Fibroblast of lung (primary cell): Measurements from ENCODE around the gene TMPRSS11B.

Source experiments
- EZH2 ChIP-seq: IDR thresholded peaks from 2 replicates; pipeline ENCODE4 v1.5.1; 2012; ENCODE audit warnings: low read length, control low read depth, mild to moderate bottlenecking; ENCODE audit errors: missing control alignments
- TF ChIP-seq, protein P1 (sequence below), 2 donors: IDR thresholded peaks in 1 of 2; conservative IDR thresholded peaks in 1 of 2; 1 replicate in 1 of 2; 2 replicates in 1 of 2; pipeline ENCODE4 v1.5.1; 2011 to 2012; ENCODE audit warnings: low read length in 2 of 2, control low read depth in 1 of 2, inconsistent platforms in 1 of 2, low read depth in 1 of 2, mild to moderate bottlenecking in 1 of 2

- TF ChIP-seq, protein P1, sequence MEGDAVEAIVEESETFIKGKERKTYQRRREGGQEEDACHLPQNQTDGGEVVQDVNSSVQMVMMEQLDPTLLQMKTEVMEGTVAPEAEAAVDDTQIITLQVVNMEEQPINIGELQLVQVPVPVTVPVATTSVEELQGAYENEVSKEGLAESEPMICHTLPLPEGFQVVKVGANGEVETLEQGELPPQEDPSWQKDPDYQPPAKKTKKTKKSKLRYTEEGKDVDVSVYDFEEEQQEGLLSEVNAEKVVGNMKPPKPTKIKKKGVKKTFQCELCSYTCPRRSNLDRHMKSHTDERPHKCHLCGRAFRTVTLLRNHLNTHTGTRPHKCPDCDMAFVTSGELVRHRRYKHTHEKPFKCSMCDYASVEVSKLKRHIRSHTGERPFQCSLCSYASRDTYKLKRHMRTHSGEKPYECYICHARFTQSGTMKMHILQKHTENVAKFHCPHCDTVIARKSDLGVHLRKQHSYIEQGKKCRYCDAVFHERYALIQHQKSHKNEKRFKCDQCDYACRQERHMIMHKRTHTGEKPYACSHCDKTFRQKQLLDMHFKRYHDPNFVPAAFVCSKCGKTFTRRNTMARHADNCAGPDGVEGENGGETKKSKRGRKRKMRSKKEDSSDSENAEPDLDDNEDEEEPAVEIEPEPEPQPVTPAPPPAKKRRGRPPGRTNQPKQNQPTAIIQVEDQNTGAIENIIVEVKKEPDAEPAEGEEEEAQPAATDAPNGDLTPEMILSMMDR (conservative IDR thresholded peaks at IDR 0.05 in 1 of 2, IDR thresholded peaks at IDR 0.05 in 1 of 2; ENCODE audit: low read depth in 1 of 2, low read length in 2 of 2) = no peak
- no peak for TF ChIP-seq EZH2
These were observed 13.7 kb upstream of the TMPRSS11B start for GRCh38 chr4:68259191-68259590.
